CD8-positive, alpha-beta memory T cell (primary cell): ENCODE measurements around the gene NR1H4. TPM values are rescaled to one million over a fixed set of nuclear protein-coding genes. Genes with fewer than 3 reads are reported as not detected.

Source experiments
- CTCF ChIA-PET: fragments of 350-600 bp; sonication (Branson Sonifier 250); formaldehyde crosslinking; loops from one replicate; lab custom pipeline; 2021; ENCODE audit warnings: antibody characterized with exemption; lab: Charles Lee
- POLR2A ChIA-PET: fragments of 350-600 bp; sonication (Branson Sonifier 250); formaldehyde crosslinking; loops from one replicate; lab custom pipeline; 2021; ENCODE audit warnings: antibody characterized with exemption; lab: Charles Lee
- DNase-seq, 5 donors: peaks; one replicate each; pipeline versions ENCODE4 v3.0.0 to v3.0.0-alpha.2; 2020 to 2022; ENCODE audit warnings: mixed read lengths in 1 of 5
- H3K27ac ChIP-seq: one replicate; pipeline ENCODE4 v1.7.0; 2013; ENCODE audit warnings: low read depth, mild to moderate bottlenecking, low read length, moderate library complexity
- H3K27me3 ChIP-seq: 2 replicates; pipeline ENCODE4 v1.7.0; 2013; ENCODE audit warnings: low read length, mild to moderate bottlenecking; ENCODE audit not compliant: insufficient read depth, poor library complexity, severe bottlenecking
- H3K36me3 ChIP-seq: 2 replicates; pipeline ENCODE4 v1.7.0; 2013; ENCODE audit warnings: mild to moderate bottlenecking, low read length, moderate library complexity; ENCODE audit not compliant: insufficient read depth
- H3K4me1 ChIP-seq: 2 replicates; pipeline ENCODE4 v1.7.0; 2013; ENCODE audit warnings: mild to moderate bottlenecking, low read length, moderate library complexity; ENCODE audit not compliant: insufficient read depth
- H3K4me3 ChIP-seq: 2 replicates; pipeline ENCODE4 v1.7.0; 2013; ENCODE audit warnings: mild to moderate bottlenecking, low read length
- H3K9me3 ChIP-seq: 2 replicates; pipeline ENCODE4 v1.7.0; 2013; ENCODE audit warnings: mild to moderate bottlenecking, low read length
- H3K27ac Mint-ChIP-seq, 8 donors: one replicate each; pipeline ENCODE4 v1.8.0; 2020 to 2021; ENCODE audit warnings: mixed read lengths in 8 of 8, mild to moderate bottlenecking in 6 of 8, inconsistent platforms in 3 of 8, moderate library complexity in 3 of 8
- H3K27me3 Mint-ChIP-seq, 2 donors: one replicate each; pipeline ENCODE4 v1.8.0; 2020 to 2021; ENCODE audit warnings: mixed read lengths in 2 of 2, mild to moderate bottlenecking in 1 of 2, moderate library complexity in 1 of 2
- H3K36me3 Mint-ChIP-seq, 3 donors: one replicate each; pipeline ENCODE4 v1.8.0; 2020 to 2021; ENCODE audit warnings: mixed read lengths in 3 of 3, inconsistent platforms in 1 of 3, mild to moderate bottlenecking in 1 of 3
- H3K4me1 Mint-ChIP-seq, 3 donors: one replicate each; pipeline ENCODE4 v1.8.0; 2020 to 2021; ENCODE audit warnings: mixed read lengths in 3 of 3, inconsistent platforms in 1 of 3, mild to moderate bottlenecking in 1 of 3
- H3K4me3 Mint-ChIP-seq, 7 donors: one replicate each; pipeline ENCODE4 v1.8.0; 2020 to 2021; ENCODE audit warnings: mixed read lengths in 7 of 7, mild to moderate bottlenecking in 6 of 7, moderate library complexity in 4 of 7, inconsistent platforms in 2 of 7
- H3K9me3 Mint-ChIP-seq, 5 donors: one replicate each; pipeline ENCODE4 v1.8.0; 2020 to 2022; ENCODE audit warnings: mixed read lengths in 5 of 5, mild to moderate bottlenecking in 3 of 5, moderate library complexity in 2 of 5, inconsistent platforms in 1 of 5
- polyA plus RNA-seq: library from polyadenylated mRNA; unstranded; fragments of 300-500 nt; fragmentation: Illumina TruSeq; gene quantifications from one replicate; pipeline ENCODE4 v1.2.3, GENCODE V29; 2021
- total RNA-seq, 2 experiments: library from RNA; stranded (reverse); gene quantifications; one replicate each; pipeline ENCODE4 v1.2.3, GENCODE V29; 2021

The NR1H4 gene
- total and polyA plus RNA-seq, 3 experiments from 2014 or later = not detected

- peaks cover 0 to 5% (median 0%) of the 10 kb centered on the region in 5 donors for H3K9me3 Mint-ChIP-seq
- H3K27ac Mint-ChIP-seq = no peak overlapping the region
- no peak for DNase-seq
- peaks cover 0 to 2% of the 10 kb centered on the region in 2 donors for H3K27me3 Mint-ChIP-seq
- Histone ChIP-seq H3K27ac (no peak overlapping the region), H3K4me3 (no peak overlapping the region), H3K36me3 (no peaks in the 10 kb centered on the region), H3K4me1 (no peaks in the 10 kb centered on the region), H3K27me3 (no peaks in the 10 kb centered on the region), H3K9me3 (no peaks in the 10 kb centered on the region)
- POLR2A ChIA-PET = no interaction called here
- no peaks in the 10 kb centered on the region for H3K36me3 Mint-ChIP-seq
- H3K4me3 Mint-ChIP-seq = no peak overlapping the region
- no peaks in the 10 kb centered on the region for H3K4me1 Mint-ChIP-seq
- CTCF ChIA-PET = no interaction called here
These were observed 138.9 kb downstream of the NR1H4 start for GRCh38 chr12:100612606-100613005.

Other genes with a start within 250 kb of the NR1H4 start
- gene DEPDC4, start 206.8 kb upstream of the NR1H4 start, total RNA-seq = 1 to 10 TPM; 1.2 to 1.4 TPM
- not detected for gene DEPDC4, start 206.8 kb upstream of the NR1H4 start, polyA plus RNA-seq
- gene SCYL2, start 206.7 kb upstream of the NR1H4 start, total RNA-seq = 10 to 100 TPM; 31.8 to 40.1 TPM
- 18.8 TPM for gene SCYL2, start 206.7 kb upstream of the NR1H4 start, polyA plus RNA-seq
- gene SLC17A8, start 116.8 kb upstream of the NR1H4 start, total RNA-seq = not detected
- not detected for gene SLC17A8, start 116.8 kb upstream of the NR1H4 start, polyA plus RNA-seq
- gene GAS2L3, start 99.8 kb downstream of the NR1H4 start, total RNA-seq = under 1 TPM; 0.42 to 0.75 TPM
- not detected for gene GAS2L3, start 99.8 kb downstream of the NR1H4 start, polyA plus RNA-seq